Stimulated activated CD4-positive, alpha-beta T cell treated with anti-CD3 and anti-CD28 coated beads, Interleukin-12 subunit alpha, Interleukin-12 subunit beta, amount 100 ng/mL, for 24 hours (primary cell): Measurements from ENCODE around the gene ANG.
"Not testable (repeated sequence)": the region's sequence is repeated elsewhere in the genome, so short reads cannot be mapped to it uniquely, and the experiment has no call there.

Source experiments
- DNase-seq, 2 experiments: peaks; one replicate each; pipeline ENCODE4 v3.0.0-alpha.2; 2020; ENCODE audit warnings: low read depth in 2 of 2

The ANG gene

GRCh38 chr14:20688167-20688839, at the start of gene ANG:
TSS of gene ANG (plus strand) at chr14:20688764. CDS start at chr14:20693565, 4,801 bp downstream.
- no peak for DNase-seq

- DNase-seq = no peak
Measured at GRCh38 chr14:20641591-20641990, 47.0 kb upstream of the ANG start, which contains the start of gene OR6S1. TSS of gene OR6S1 (minus strand) at chr14:20641691. CDS start at chr14:20641691, 0 bp downstream.

- no peak for DNase-seq
Measured at GRCh38 chr14:20642182-20642581, 46.4 kb upstream of the ANG start.

GRCh38 chr14:20642755-20643154, 45.8 kb upstream of the ANG start:
- DNase-seq = not testable (repeated sequence)

- no peak for DNase-seq
Measured at GRCh38 chr14:20644520-20644919, 44.0 kb upstream of the ANG start.

GRCh38 chr14:20645481-20645880, 43.1 kb upstream of the ANG start:
- DNase-seq = no peak

- DNase-seq = peak; percentile 41 to 72
Measured at GRCh38 chr14:20652996-20653975, 35.3 kb upstream of the ANG start.

GRCh38 chr14:20655851-20656250, 32.7 kb upstream of the ANG start:
- no peak for DNase-seq

GRCh38 chr14:20656274-20656673, 32.3 kb upstream of the ANG start:
- no peak for DNase-seq

- peak in 1 of 2 experiments; percentile 31 for DNase-seq
Measured at GRCh38 chr14:20657216-20658211, 31.1 kb upstream of the ANG start.

- no peak for DNase-seq
Measured at GRCh38 chr14:20658246-20658645, 30.3 kb upstream of the ANG start.

- no peak for DNase-seq
Measured at GRCh38 chr14:20659336-20659735, 29.2 kb upstream of the ANG start.

- no peak for DNase-seq
Measured at GRCh38 chr14:20659813-20660395, 28.7 kb upstream of the ANG start.

GRCh38 chr14:20661197-20661596, 27.4 kb upstream of the ANG start:
- DNase-seq = no peak

GRCh38 chr14:20662968-20663732, 25.4 kb upstream of the ANG start:
- DNase-seq = peak; percentile 74 to 88

- DNase-seq = not testable (repeated sequence)
Measured at GRCh38 chr14:20666400-20666961, 22.1 kb upstream of the ANG start.

- DNase-seq = no peak
Measured at GRCh38 chr14:20667957-20668356, 20.6 kb upstream of the ANG start.

- no peak for DNase-seq
Measured at GRCh38 chr14:20668969-20669368, 19.6 kb upstream of the ANG start.

- no peak for DNase-seq
Measured at GRCh38 chr14:20671597-20672283, 16.8 kb upstream of the ANG start.
